GM12878 (cell line): ENCODE data around the gene ALOX12. TPM values are rescaled to one million over a fixed set of nuclear protein-coding genes. Genes with fewer than 3 reads are reported as not detected.

Source experiments
- CHD1 ChIP-seq: IDR thresholded peaks from 2 replicates; pipeline ENCODE4 v1.6.1; 2012; ENCODE audit warnings: low read depth, low read length, improper control_type of control experiment
- GATAD2B ChIP-seq: fragments of 450-650 bp; conservative IDR thresholded peaks from 2 replicates; pipeline ENCODE4 v1.6.1; 2017; ENCODE audit warnings: low read depth, mild to moderate bottlenecking, moderate library complexity
- NR2F1 ChIP-seq: fragments of 450-650 bp; conservative IDR thresholded peaks from 2 replicates; pipeline ENCODE4 v1.6.1; 2017; ENCODE audit warnings: mild to moderate bottlenecking
- STAT1 ChIP-seq: fragments of 450-650 bp; conservative IDR thresholded peaks from 2 replicates; pipeline ENCODE4 v1.6.1; 2014; ENCODE audit warnings: antibody characterized with exemption, mild to moderate bottlenecking
- SUPT20H ChIP-seq: IDR thresholded peaks from 2 replicates; pipeline ENCODE4 v1.6.1; 2011; ENCODE audit warnings: low read depth, mild to moderate bottlenecking, low read length, moderate library complexity, borderline replicate concordance; ENCODE audit not compliant: control insufficient read depth
- ZBTB40 ChIP-seq: fragments of 450-650 bp; IDR thresholded peaks from 2 replicates; pipeline ENCODE4 v1.6.1; 2016; ENCODE audit warnings: mild to moderate bottlenecking, moderate library complexity, borderline replicate concordance
- polyA plus RNA-seq, 11 experiments: library from polyadenylated mRNA; depleted of rRNA in 4 of 11; unstranded in 6 of 11; stranded (reverse) in 5 of 11; fragments of >200 nt; fragmentation: Nextera tagmentation in 4 of 11; fragmentation: Illumina TruSeq in 1 of 11; extraction: Ambion mirVana in 4 of 11; extraction: Trizol in 1 of 11; gene quantifications; 1 replicate in 1 of 11; 2 replicates in 10 of 11; pipeline versions ENCODE4 v1.2.1 to v1.2.3, GENCODE V29; 2011 to 2016; ENCODE audit warnings: inconsistent platforms in 2 of 11, missing spikeins in 2 of 11, low read depth in 1 of 11
- total RNA-seq, 4 experiments: library from RNA; depleted of rRNA in 3 of 4; stranded (reverse); fragments of >200 nt in 3 of 4; fragmentation: Illumina TruSeq in 1 of 4; extraction: Trizol in 1 of 4; gene quantifications; 2 replicates each; pipeline versions ENCODE4 v1.2.1 to v1.2.3, GENCODE V29; 2013 to 2021
- TF ChIP-seq, protein P1 (sequence below): IDR thresholded peaks from 2 replicates; pipeline ENCODE4 v1.6.1; 2012; ENCODE audit warnings: improper control_type of control experiment, low read depth, low read length; ENCODE audit not compliant: insufficient replicate concordance
- TF ChIP-seq, protein P2 (sequence below), 3 experiments: IDR thresholded peaks in 2 of 3; conservative IDR thresholded peaks in 1 of 3; 2 replicates each; pipeline ENCODE4 v1.5.1; 2011; ENCODE audit warnings: low read depth in 3 of 3, low read length in 3 of 3, mild to moderate bottlenecking in 3 of 3, control low read depth in 2 of 3, moderate library complexity in 2 of 3, inconsistent platforms in 1 of 3, mixed read lengths in 1 of 3; ENCODE audit not compliant: control insufficient read depth in 2 of 3, insufficient read depth in 1 of 3; ENCODE audit errors: extremely low read depth in 1 of 3

Gene ALOX12
- total and polyA plus RNA-seq, 10 of the 15 experiments (the other 5 are each of a cell fraction or from before 2014, with no cell fraction given), result 0.23 to 0.82 (median 0.58) TPM; not detected in 6

GRCh38 chr17:6947745-6948144 lies 48.1 kb upstream of the ALOX12 start (continued):
- TF ChIP-seq NR2F1, result no peak
- TF ChIP-seq GATAD2B, result no peak
- no peak for TF ChIP-seq STAT1
- TF ChIP-seq, protein P1, sequence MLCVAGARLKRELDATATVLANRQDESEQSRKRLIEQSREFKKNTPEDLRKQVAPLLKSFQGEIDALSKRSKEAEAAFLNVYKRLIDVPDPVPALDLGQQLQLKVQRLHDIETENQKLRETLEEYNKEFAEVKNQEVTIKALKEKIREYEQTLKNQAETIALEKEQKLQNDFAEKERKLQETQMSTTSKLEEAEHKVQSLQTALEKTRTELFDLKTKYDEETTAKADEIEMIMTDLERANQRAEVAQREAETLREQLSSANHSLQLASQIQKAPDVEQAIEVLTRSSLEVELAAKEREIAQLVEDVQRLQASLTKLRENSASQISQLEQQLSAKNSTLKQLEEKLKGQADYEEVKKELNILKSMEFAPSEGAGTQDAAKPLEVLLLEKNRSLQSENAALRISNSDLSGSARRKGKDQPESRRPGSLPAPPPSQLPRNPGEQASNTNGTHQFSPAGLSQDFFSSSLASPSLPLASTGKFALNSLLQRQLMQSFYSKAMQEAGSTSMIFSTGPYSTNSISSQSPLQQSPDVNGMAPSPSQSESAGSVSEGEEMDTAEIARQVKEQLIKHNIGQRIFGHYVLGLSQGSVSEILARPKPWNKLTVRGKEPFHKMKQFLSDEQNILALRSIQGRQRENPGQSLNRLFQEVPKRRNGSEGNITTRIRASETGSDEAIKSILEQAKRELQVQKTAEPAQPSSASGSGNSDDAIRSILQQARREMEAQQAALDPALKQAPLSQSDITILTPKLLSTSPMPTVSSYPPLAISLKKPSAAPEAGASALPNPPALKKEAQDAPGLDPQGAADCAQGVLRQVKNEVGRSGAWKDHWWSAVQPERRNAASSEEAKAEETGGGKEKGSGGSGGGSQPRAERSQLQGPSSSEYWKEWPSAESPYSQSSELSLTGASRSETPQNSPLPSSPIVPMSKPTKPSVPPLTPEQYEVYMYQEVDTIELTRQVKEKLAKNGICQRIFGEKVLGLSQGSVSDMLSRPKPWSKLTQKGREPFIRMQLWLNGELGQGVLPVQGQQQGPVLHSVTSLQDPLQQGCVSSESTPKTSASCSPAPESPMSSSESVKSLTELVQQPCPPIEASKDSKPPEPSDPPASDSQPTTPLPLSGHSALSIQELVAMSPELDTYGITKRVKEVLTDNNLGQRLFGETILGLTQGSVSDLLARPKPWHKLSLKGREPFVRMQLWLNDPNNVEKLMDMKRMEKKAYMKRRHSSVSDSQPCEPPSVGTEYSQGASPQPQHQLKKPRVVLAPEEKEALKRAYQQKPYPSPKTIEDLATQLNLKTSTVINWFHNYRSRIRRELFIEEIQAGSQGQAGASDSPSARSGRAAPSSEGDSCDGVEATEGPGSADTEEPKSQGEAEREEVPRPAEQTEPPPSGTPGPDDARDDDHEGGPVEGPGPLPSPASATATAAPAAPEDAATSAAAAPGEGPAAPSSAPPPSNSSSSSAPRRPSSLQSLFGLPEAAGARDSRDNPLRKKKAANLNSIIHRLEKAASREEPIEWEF, result no peak
- no peak for TF ChIP-seq SUPT20H
- TF ChIP-seq, protein P2, sequence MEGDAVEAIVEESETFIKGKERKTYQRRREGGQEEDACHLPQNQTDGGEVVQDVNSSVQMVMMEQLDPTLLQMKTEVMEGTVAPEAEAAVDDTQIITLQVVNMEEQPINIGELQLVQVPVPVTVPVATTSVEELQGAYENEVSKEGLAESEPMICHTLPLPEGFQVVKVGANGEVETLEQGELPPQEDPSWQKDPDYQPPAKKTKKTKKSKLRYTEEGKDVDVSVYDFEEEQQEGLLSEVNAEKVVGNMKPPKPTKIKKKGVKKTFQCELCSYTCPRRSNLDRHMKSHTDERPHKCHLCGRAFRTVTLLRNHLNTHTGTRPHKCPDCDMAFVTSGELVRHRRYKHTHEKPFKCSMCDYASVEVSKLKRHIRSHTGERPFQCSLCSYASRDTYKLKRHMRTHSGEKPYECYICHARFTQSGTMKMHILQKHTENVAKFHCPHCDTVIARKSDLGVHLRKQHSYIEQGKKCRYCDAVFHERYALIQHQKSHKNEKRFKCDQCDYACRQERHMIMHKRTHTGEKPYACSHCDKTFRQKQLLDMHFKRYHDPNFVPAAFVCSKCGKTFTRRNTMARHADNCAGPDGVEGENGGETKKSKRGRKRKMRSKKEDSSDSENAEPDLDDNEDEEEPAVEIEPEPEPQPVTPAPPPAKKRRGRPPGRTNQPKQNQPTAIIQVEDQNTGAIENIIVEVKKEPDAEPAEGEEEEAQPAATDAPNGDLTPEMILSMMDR (IDR thresholded peaks at IDR 0.05 in 2 of 3, conservative IDR thresholded peaks at IDR 0.05 in 1 of 3; ENCODE audit: control insufficient read depth in 2 of 3, extremely low read depth in 1 of 3, insufficient read depth in 1 of 3, low read depth in 3 of 3, low read length in 3 of 3), result no peak
- no peak for TF ChIP-seq CHD1
- no peak for TF ChIP-seq ZBTB40
